HG03558 (cell line): ENCODE measurements around the gene PRKRA.
"Not testable (repeated sequence)": the region's sequence is repeated elsewhere in the genome, so short reads cannot be mapped to it uniquely, and the experiment has no call there.

ENCODE experiments used
- ATAC-seq: cut with Tn5 transposase; IDR thresholded peaks from one replicate; pipeline ENCODE4 v1.9.1; 2021; ENCODE audit warnings: moderate number of reproducible peaks; ENCODE audit not compliant: unreplicated experiment; ENCODE audit errors: extremely low read depth

Gene PRKRA

GRCh38 chr2:178469219-178469849, 18.4 kb upstream of the PRKRA start:
- no peak for ATAC-seq

GRCh38 chr2:178457390-178457886, 6.5 kb upstream of the PRKRA start:
- ATAC-seq, result no peak

- no peak for ATAC-seq
Observed at GRCh38 chr2:178455947-178456346, 5.0 kb upstream of the PRKRA start.

GRCh38 chr2:178452870-178453269, 1.9 kb upstream of the PRKRA start:
- no peak for ATAC-seq

GRCh38 chr2:178452334-178452733, 1.4 kb upstream of the PRKRA start:
- ATAC-seq, result no peak

- peak; percentile 24 for ATAC-seq
Observed at GRCh38 chr2:178450524-178450773, 526 bp downstream of the PRKRA start.

GRCh38 chr2:178449700-178450523, 1.1 kb downstream of the PRKRA start:
- ATAC-seq, result peak; percentile 4

GRCh38 chr2:178448968-178449661, 1.9 kb downstream of the PRKRA start:
- no peak for ATAC-seq

- no peak for ATAC-seq
Observed at GRCh38 chr2:178441426-178441825, 9.5 kb downstream of the PRKRA start.

GRCh38 chr2:178436662-178437061, 14.3 kb downstream of the PRKRA start:
- ATAC-seq, result no peak

- ATAC-seq, result no peak
Observed at GRCh38 chr2:178429336-178429735, 21.6 kb downstream of the PRKRA start.

- no peak for ATAC-seq
Observed at GRCh38 chr2:178428396-178428806, 22.6 kb downstream of the PRKRA start.

GRCh38 chr2:178427458-178427857, 23.5 kb downstream of the PRKRA start:
- no peak for ATAC-seq

- no peak for ATAC-seq
Observed at GRCh38 chr2:178426388-178426787, 24.6 kb downstream of the PRKRA start.

GRCh38 chr2:178425255-178425827, 25.6 kb downstream of the PRKRA start:
- ATAC-seq, result no peak

GRCh38 chr2:178423746-178424145, 27.2 kb downstream of the PRKRA start:
- ATAC-seq, result not testable (repeated sequence)

- ATAC-seq, result no peak
Observed at GRCh38 chr2:178422097-178422496, 28.9 kb downstream of the PRKRA start.

GRCh38 chr2:178420463-178420999, 30.4 kb downstream of the PRKRA start:
- ATAC-seq, result no peak

GRCh38 chr2:178419123-178419522, 31.9 kb downstream of the PRKRA start:
- no peak for ATAC-seq

- ATAC-seq, result no peak
Observed at GRCh38 chr2:178418426-178418825, 32.5 kb downstream of the PRKRA start.

- ATAC-seq, result no peak
Observed at GRCh38 chr2:178417916-178418315, 33.1 kb downstream of the PRKRA start.
